GM21529 (cell line): ENCODE results near the gene GNA15.

Source experiments
- ATAC-seq: cut with Tn5 transposase; IDR thresholded peaks from one replicate; pipeline ENCODE4 v1.9.1; 2021; ENCODE audit not compliant: unreplicated experiment

The GNA15 gene

GRCh38 chr19:3119693-3120380, 16.0 kb upstream of the GNA15 start:
- no peak for ATAC-seq

- ATAC-seq = no peak
Measured at GRCh38 chr19:3120611-3121276, 15.1 kb upstream of the GNA15 start.

GRCh38 chr19:3121396-3121795, 14.4 kb upstream of the GNA15 start:
- ATAC-seq = no peak

- ATAC-seq = no peak
Measured at GRCh38 chr19:3121821-3122511, 13.9 kb upstream of the GNA15 start.

- ATAC-seq = no peak
Measured at GRCh38 chr19:3122512-3122870, 13.3 kb upstream of the GNA15 start.

- no peak for ATAC-seq
Measured at GRCh38 chr19:3123088-3123721, 12.6 kb upstream of the GNA15 start.

GRCh38 chr19:3123956-3124355, 11.9 kb upstream of the GNA15 start:
- no peak for ATAC-seq

GRCh38 chr19:3124630-3125029, 11.2 kb upstream of the GNA15 start:
- ATAC-seq = no peak

GRCh38 chr19:3125900-3126524, 9.8 kb upstream of the GNA15 start:
- no peak for ATAC-seq

- ATAC-seq = no peak
Measured at GRCh38 chr19:3129112-3129511, 6.7 kb upstream of the GNA15 start.

- no peak for ATAC-seq
Measured at GRCh38 chr19:3131168-3131567, 4.7 kb upstream of the GNA15 start.

- ATAC-seq = peak; percentile 59
Measured at GRCh38 chr19:3132971-3133792, 2.7 kb upstream of the GNA15 start.

GRCh38 chr19:3133793-3134116, 2.1 kb upstream of the GNA15 start:
- ATAC-seq = no peak

- no peak for ATAC-seq
Measured at GRCh38 chr19:3136684-3137055, 837 bp downstream of the GNA15 start.

GRCh38 chr19:3137119-3137518, 1.3 kb downstream of the GNA15 start:
- ATAC-seq = no peak

GRCh38 chr19:3138268-3138667, 2.4 kb downstream of the GNA15 start:
- ATAC-seq = no peak

GRCh38 chr19:3140667-3141038, 4.8 kb downstream of the GNA15 start:
- no peak for ATAC-seq

GRCh38 chr19:3142292-3142670, 6.4 kb downstream of the GNA15 start:
- ATAC-seq = no peak

GRCh38 chr19:3142781-3143337, 7.0 kb downstream of the GNA15 start:
- no peak for ATAC-seq

GRCh38 chr19:3145909-3146676, 10.3 kb downstream of the GNA15 start:
- ATAC-seq = no peak
